B cell (primary cell): ENCODE results near the gene GNA12.

ENCODE experiments used
- CTCF ChIP-seq: fragments of 200-600 bp; IDR thresholded peaks from one replicate; pipeline ENCODE4 v1.8.0; 2022; ENCODE audit warnings: antibody characterized with exemption, mild to moderate bottlenecking
- EZH2 ChIP-seq: IDR thresholded peaks from 2 replicates; pipeline ENCODE4 v1.6.1; 2012; ENCODE audit warnings: borderline replicate concordance, low read depth, mild to moderate bottlenecking, moderate library complexity, low read length; ENCODE audit not compliant: insufficient read depth, poor library complexity, severe bottlenecking

GRCh38 chr7:2802101-2802500 lies 42.0 kb downstream of the GNA12 start:
- TF ChIP-seq EZH2 (no peak), CTCF (no peak)
